Keratinocyte (primary cell): ENCODE results near the gene ENDOU. TPM values are rescaled to one million over a fixed set of nuclear protein-coding genes. Genes with fewer than 3 reads are reported as not detected.

Source experiments
- DNase-seq: peaks from one replicate; pipeline ENCODE4 v3.0.0-alpha.2; 2011; ENCODE audit warnings: low read depth, missing footprints, low spot score
- FAIRE-seq: peaks from 2 replicates; lab custom pipeline; 2011; peaks lifted over from hg19 to GRCh38; lab: Jason Lieb, UNC
- H2AFZ ChIP-seq: 2 replicates; pipeline ENCODE4 v1.6.0; 2012; ENCODE audit warnings: low read length, control low read depth, inconsistent platforms; ENCODE audit not compliant: control insufficient read depth
- H3K27ac ChIP-seq: 2 replicates; pipeline ENCODE4 v1.5.1; 2011; ENCODE audit warnings: low read length; ENCODE audit not compliant: control insufficient read depth, insufficient read depth
- H3K27me3 ChIP-seq: 3 replicates; pipeline ENCODE4 v1.6.0; 2011; ENCODE audit warnings: low read length; ENCODE audit not compliant: control insufficient read depth, insufficient read depth; ENCODE audit errors: extremely low read depth
- H3K36me3 ChIP-seq, 2 experiments: 2 replicates in 1 of 2; 3 replicates in 1 of 2; pipeline ENCODE4 v1.5.1; 2011; ENCODE audit warnings: low read length in 2 of 2, mild to moderate bottlenecking in 1 of 2; ENCODE audit not compliant: control insufficient read depth in 2 of 2, insufficient read depth in 2 of 2; ENCODE audit errors: extremely low read depth in 1 of 2
- H3K4me1 ChIP-seq: 3 replicates; pipeline ENCODE4 v1.5.1; 2011; ENCODE audit warnings: low read length; ENCODE audit not compliant: control insufficient read depth, insufficient read depth; ENCODE audit errors: extremely low read depth
- H3K4me2 ChIP-seq: 3 replicates; pipeline ENCODE4 v1.6.0; 2011; ENCODE audit warnings: low read depth, low read length; ENCODE audit not compliant: control insufficient read depth, insufficient read depth; ENCODE audit errors: extremely low read depth
- H3K4me3 ChIP-seq, 3 experiments: fragments of 200-600 bp in 1 of 3; sonication (generic) in 1 of 3; 2 replicates in 2 of 3; 3 replicates in 1 of 3; pipeline ENCODE4 v1.5.1; 2011 to 2016; ENCODE audit warnings: low read length in 3 of 3, mild to moderate bottlenecking in 3 of 3, control low read depth in 2 of 3, inconsistent platforms in 1 of 3, low read depth in 1 of 3, mixed read lengths in 1 of 3, mixed run types in 1 of 3, moderate library complexity in 1 of 3; ENCODE audit not compliant: control insufficient read depth in 2 of 3, insufficient read depth in 2 of 3; ENCODE audit errors: extremely low read depth in 1 of 3
- H3K79me2 ChIP-seq: 2 replicates; pipeline ENCODE4 v1.6.0; 2012; ENCODE audit warnings: low read length; ENCODE audit not compliant: control insufficient read depth, insufficient read depth
- H3K9ac ChIP-seq: 3 replicates; pipeline ENCODE4 v1.6.0; 2011; ENCODE audit warnings: low read length; ENCODE audit not compliant: control insufficient read depth, insufficient read depth; ENCODE audit errors: extremely low read depth
- H3K9me1 ChIP-seq: 3 replicates; pipeline ENCODE4 v1.6.0; 2011; ENCODE audit warnings: low read length; ENCODE audit not compliant: control insufficient read depth, insufficient read depth; ENCODE audit errors: extremely low read depth
- H3K9me3 ChIP-seq: 2 replicates; pipeline ENCODE4 v1.5.1; 2012; ENCODE audit warnings: low read depth, low read length; ENCODE audit not compliant: control insufficient read depth
- H4K20me1 ChIP-seq: 3 replicates; pipeline ENCODE4 v1.6.0; 2011; ENCODE audit warnings: low read length; ENCODE audit not compliant: control insufficient read depth, insufficient read depth; ENCODE audit errors: extremely low read depth
- EZH2 ChIP-seq: IDR thresholded peaks from one replicate; pipeline ENCODE4 v1.6.1; 2012; ENCODE audit warnings: inconsistent platforms, mild to moderate bottlenecking, low read length, moderate library complexity
- dilution Hi-C: fragments of 300-500 bp; cut with MboI; formaldehyde crosslinking; loops from one replicate; pipeline ENCODE4 v1.7.0; 2020; ENCODE audit warnings: low sequenced_read_pairs; ENCODE audit not compliant: extremely low pct_ligation_motif_present
- polyA plus RNA-seq, 5 experiments: library from polyadenylated mRNA; depleted of rRNA in 3 of 5; stranded (reverse) in 3 of 5; stranded (forward) in 1 of 5; unstranded in 1 of 5; fragments of >200 nt; gene quantifications; 1 replicate in 1 of 5; 2 replicates in 3 of 5; 3 replicates in 1 of 5; pipeline versions ENCODE4 v1.2.1 to v1.2.3, GENCODE V29; 2011 to 2012; ENCODE audit warnings: missing spikeins in 2 of 5, low read depth in 1 of 5, low replicate concordance in 1 of 5
- TF ChIP-seq, protein P1 (sequence below), 3 experiments: IDR thresholded peaks in 1 of 3; conservative IDR thresholded peaks in 1 of 3; optimal IDR thresholded peaks in 1 of 3; 2 replicates in 2 of 3; 3 replicates in 1 of 3; pipeline versions ENCODE3 to v1.5.1; 2011; ENCODE audit warnings: low read length in 3 of 3, mild to moderate bottlenecking in 3 of 3, moderate library complexity in 2 of 3, control low read depth in 1 of 3, inconsistent platforms in 1 of 3; ENCODE audit not compliant: insufficient read depth in 2 of 3; ENCODE audit errors: extremely low read depth in 1 of 3

ENDOU gene
- polyA plus RNA-seq, 1 donor (not counting 4 experiments of a cell fraction or from before 2014, with no cell fraction given): 0.33 TPM

DNA sequence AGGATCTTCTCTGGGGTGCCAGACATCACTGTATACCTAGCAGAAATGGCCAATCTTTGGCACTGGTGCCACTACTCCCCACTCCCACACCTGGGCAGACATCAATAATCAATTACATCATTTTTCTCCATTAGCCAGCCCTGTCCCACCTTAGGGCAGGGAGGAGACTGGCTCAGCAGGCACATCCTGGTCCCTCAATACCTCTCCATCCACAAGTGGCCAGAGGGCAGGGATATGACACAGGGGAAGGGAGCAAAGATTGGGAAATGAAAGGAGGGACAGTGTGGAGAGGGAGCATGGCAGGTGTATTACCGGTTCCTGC is 23.2 kb upstream of the ENDOU start:
- no peak overlapping the region for H3K4me2 ChIP-seq
- no peaks in the 10 kb centered on the region for H3K9me3 ChIP-seq
- peak; percentile 58 for FAIRE-seq
- H3K4me3 ChIP-seq: no peak overlapping the region
- no peaks in the 10 kb centered on the region for H4K20me1 ChIP-seq
- no peak overlapping the region for H3K27ac ChIP-seq
- DNase-seq: no peak
- H3K4me1 ChIP-seq: peaks cover 40% of the 10 kb centered on the region
- H3K9me1 ChIP-seq: peaks cover 4% of the 10 kb centered on the region
- dilution Hi-C loops: no loop called here
- no peak for TF ChIP-seq EZH2
- TF ChIP-seq, protein P1, sequence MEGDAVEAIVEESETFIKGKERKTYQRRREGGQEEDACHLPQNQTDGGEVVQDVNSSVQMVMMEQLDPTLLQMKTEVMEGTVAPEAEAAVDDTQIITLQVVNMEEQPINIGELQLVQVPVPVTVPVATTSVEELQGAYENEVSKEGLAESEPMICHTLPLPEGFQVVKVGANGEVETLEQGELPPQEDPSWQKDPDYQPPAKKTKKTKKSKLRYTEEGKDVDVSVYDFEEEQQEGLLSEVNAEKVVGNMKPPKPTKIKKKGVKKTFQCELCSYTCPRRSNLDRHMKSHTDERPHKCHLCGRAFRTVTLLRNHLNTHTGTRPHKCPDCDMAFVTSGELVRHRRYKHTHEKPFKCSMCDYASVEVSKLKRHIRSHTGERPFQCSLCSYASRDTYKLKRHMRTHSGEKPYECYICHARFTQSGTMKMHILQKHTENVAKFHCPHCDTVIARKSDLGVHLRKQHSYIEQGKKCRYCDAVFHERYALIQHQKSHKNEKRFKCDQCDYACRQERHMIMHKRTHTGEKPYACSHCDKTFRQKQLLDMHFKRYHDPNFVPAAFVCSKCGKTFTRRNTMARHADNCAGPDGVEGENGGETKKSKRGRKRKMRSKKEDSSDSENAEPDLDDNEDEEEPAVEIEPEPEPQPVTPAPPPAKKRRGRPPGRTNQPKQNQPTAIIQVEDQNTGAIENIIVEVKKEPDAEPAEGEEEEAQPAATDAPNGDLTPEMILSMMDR (optimal IDR thresholded peaks at IDR 0.05 in 1 of 3, IDR thresholded peaks at IDR 0.05 in 1 of 3, conservative IDR thresholded peaks at IDR 0.05 in 1 of 3; ENCODE audit: extremely low read depth in 1 of 3, insufficient read depth in 2 of 3, low read length in 3 of 3): no peak
- peaks cover 8 to 23% of the 10 kb centered on the region in 2 experiments for H3K36me3 ChIP-seq
- no peaks in the 10 kb centered on the region for H3K79me2 ChIP-seq
- H3K9ac ChIP-seq: no peak overlapping the region
- H2AFZ ChIP-seq: no peak overlapping the region
- no peaks in the 10 kb centered on the region for H3K27me3 ChIP-seq

GRCh38 chr12:47747596-47748506 is 22.6 kb upstream of the ENDOU start:
- no peak for DNase-seq
- Histone ChIP-seq H4K20me1 (no peaks in the 10 kb centered on the region), H2AFZ (no peak overlapping the region)

More at GRCh38 chr12:47747596-47748506, 22.6 kb upstream of the ENDOU start:
- Histone ChIP-seq H3K79me2 (no peaks in the 10 kb centered on the region), H3K9ac (no peak overlapping the region), H3K9me3 (no peaks in the 10 kb centered on the region), H3K36me3 (peaks cover 8 to 23% of the 10 kb centered on the region in 2 experiments), H3K4me2 (no peak overlapping the region), H3K27ac (no peak overlapping the region), H3K9me1 (peaks cover 4% of the 10 kb centered on the region), H3K27me3 (no peaks in the 10 kb centered on the region), H3K4me1 (peaks cover 34% of the 10 kb centered on the region), H3K4me3 (no peak overlapping the region)
- TF ChIP-seq, protein P1 (optimal IDR thresholded peaks at IDR 0.05 in 1 of 3, IDR thresholded peaks at IDR 0.05 in 1 of 3, conservative IDR thresholded peaks at IDR 0.05 in 1 of 3; ENCODE audit: extremely low read depth in 1 of 3, insufficient read depth in 2 of 3, low read length in 3 of 3): no peak
- TF ChIP-seq EZH2: no peak
- no peak for FAIRE-seq
- dilution Hi-C loops: no loop called here
